ENCODE measurements around the gene LSAMP.
"Not testable (repeated sequence)": the region's sequence is repeated elsewhere in the genome, so short reads cannot be mapped to it uniquely, and the experiment has no call there.

The LSAMP gene

GRCh38 chr3:115808244-115808643 lies 637.0 kb downstream of the LSAMP start:
- no peak for DNase-seq (ENCODE audit: low read depth in 2 of 3, low spot score in 1 of 3)

DNA sequence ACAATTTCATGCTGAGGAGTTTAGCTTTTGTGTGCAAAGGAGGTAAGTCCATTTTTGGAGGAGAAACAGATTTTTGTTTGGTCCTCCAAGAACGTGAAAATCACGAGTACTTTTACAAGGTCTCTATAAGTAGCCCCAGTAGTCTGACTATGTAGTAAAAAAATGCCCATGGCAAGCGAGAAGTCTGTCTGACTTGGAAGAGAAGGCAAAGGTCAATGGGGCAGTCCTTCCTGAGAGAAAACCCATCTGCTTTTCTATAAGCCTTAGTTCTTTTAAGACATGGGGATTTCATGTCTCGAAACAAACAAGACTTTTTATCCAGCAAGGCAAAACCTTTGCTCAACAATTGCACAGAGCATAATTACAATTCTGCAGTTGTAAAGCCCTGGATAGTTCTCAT lies 638.8 kb downstream of the LSAMP start:
- no peak for DNase-seq (ENCODE audit: low read depth in 2 of 3, low spot score in 1 of 3)

DNA sequence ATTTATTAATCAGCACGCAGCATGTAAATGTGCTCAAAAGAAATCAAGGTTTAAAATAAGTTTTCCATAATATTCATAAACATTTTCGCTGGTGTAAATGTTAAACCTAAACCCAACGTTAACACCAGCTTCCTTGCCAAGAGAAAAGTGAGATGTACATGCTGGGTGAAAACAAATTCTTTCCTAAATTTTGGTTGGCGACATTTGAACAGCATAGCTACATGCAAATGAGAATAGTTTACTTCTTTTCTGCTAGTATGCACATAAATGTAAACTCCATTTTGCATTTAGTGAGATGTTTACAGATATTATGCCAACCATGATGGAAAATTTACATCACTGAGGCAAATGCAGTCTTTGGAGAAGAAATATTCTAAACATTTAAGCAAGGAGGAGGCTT lies 639.8 kb downstream of the LSAMP start:
- DNase-seq (ENCODE audit: low read depth in 2 of 3, low spot score in 1 of 3): no peak

GRCh38 chr3:115804713-115805119 lies 640.6 kb downstream of the LSAMP start:
- no peak for DNase-seq (ENCODE audit: low read depth in 2 of 3, low spot score in 1 of 3)

- no peak for DNase-seq (ENCODE audit: low read depth in 2 of 3, low spot score in 1 of 3)
Measured at GRCh38 chr3:115804200-115804599, 641.1 kb downstream of the LSAMP start.

GRCh38 chr3:115803661-115804060 lies 641.6 kb downstream of the LSAMP start:
- DNase-seq (ENCODE audit: low read depth in 2 of 3, low spot score in 1 of 3): no peak

- no peak for DNase-seq (ENCODE audit: low read depth in 2 of 3, low spot score in 1 of 3)
Measured at GRCh38 chr3:115800489-115801075, 644.7 kb downstream of the LSAMP start.

DNA sequence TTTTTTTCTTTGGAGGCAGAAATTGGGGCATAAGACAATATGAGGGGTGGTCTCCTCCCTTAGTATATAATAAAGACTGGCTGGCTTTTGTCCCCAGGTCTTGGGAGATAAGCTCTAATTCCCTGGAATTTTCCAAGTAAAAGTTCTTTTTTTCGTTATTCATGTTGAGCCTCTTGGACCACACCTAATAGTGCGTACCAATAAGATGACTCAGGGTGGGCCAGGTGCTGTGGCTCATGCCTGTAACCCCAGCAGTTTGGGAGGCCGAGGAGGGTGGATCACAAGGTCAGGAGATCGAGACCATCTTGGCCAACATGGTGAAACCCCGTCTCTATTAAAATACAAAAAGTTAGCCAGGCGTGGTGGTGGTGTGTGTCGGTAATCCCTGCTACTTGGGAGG lies 645.2 kb downstream of the LSAMP start:
- DNase-seq (ENCODE audit: low read depth in 2 of 3, low spot score in 1 of 3): not testable (repeated sequence)

DNA sequence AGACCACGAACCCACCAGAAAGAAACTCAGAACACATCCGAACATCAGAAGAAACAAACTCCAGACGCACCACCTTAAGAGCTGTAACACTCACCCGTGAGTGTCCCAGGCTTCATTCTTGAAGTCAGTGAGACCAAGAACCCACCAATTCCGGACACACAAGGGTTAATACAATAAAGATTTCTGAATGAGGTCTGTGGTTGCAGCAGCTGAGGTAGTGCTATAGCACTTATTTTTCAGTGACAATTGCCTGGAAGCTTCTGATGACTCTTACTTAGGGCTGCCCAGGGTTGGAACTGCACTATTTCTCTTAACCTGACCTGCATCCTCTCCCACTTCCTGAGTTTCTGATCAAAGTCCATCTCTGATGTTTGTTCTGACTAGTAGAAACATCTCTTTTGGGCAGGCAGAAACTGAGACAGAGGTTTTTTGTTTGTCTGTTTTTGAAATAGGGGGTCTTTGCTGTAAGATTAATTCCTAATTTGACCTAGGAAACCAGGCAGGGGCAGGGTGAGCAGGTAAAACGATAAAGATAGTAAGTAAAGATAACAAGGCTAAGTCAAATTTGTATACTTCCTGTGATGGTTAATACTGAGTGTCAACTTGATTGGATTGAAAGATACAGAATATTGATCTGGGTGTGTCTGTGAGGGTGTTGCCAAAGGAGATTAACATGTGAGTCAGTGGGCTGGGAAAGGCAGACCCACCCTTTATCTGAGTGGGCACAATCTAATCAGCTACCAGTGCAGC lies 652.9 kb downstream of the LSAMP start:
- DNase-seq (ENCODE audit: low read depth in 2 of 3, low spot score in 1 of 3): peak in 1 of 3 donors; percentile 14

- DNase-seq (ENCODE audit: low read depth in 2 of 3, low spot score in 1 of 3): not testable (repeated sequence)
Measured at GRCh38 chr3:115791271-115792153, 653.8 kb downstream of the LSAMP start.

- DNase-seq (ENCODE audit: low read depth in 2 of 3, low spot score in 1 of 3): peak; percentile 23 to 46 (median 39)
Measured at GRCh38 chr3:115790759-115791158, 654.5 kb downstream of the LSAMP start.

GRCh38 chr3:115789481-115789880 lies 655.8 kb downstream of the LSAMP start:
- no peak for DNase-seq (ENCODE audit: low read depth in 2 of 3, low spot score in 1 of 3)

DNA sequence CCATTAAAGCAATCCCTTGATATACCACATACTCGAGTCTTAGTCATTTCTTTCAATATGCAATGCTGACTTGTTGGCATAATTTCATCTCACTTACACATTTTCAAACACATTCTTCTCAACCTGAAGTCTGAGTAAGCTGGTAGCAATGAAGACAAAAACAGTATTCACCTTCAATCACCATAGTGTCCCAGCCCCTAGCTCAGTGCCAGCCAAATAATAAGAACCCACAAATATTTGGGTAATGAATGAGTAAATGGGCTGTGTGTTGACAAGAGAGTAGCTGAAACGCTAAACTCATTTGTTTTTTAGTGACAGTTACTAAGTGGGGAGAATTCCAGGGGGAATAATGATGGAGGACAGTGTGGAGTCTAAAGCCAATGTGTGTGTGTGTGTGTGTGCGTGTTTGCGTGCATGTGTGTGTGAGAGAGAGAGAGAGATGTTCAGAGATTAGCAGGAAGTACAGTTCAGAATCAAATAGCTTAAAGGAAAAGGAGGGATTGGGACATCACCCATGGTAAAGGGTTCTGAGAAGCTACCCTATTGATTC lies 656.3 kb downstream of the LSAMP start:
- no peak for DNase-seq (ENCODE audit: low read depth in 2 of 3, low spot score in 1 of 3)

DNA sequence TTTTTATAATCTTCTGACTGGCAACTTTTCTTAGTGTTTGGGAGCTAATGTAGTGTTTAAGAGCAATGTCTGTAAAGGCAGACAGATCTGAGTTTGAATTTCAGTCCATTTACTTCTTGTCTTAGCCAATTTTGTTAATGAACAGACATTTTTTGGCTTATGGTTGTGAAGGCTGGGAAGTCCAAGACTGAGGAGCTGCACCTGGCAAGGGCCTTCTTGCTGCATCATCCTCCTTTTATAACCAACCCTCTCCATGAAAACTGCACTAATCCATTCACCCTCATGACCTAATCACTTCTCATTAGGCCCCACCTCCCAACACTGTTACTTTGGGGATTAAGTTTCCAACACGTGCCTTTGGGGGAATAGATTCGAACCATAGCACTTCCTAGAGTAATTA lies 657.5 kb downstream of the LSAMP start:
- no peak for DNase-seq (ENCODE audit: low read depth in 2 of 3, low spot score in 1 of 3)

DNA sequence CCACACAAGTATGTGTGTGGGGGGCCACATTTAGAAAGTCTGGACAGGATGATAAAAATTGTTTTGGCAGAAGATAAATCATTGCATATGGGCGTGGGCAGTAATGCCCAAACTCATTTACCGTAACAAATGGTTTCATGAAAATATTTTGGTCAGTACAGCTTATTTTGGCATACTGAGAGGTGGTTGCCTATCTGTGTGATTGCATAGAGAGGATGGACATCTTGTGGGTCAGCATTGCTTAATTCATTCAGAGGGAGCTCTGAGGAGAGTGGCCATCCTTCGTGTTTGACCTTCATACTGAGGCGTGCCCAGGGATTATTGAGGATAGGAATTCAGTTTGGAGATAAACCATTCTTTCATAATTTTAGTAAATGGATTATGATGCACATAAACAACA lies 659.5 kb downstream of the LSAMP start:
- DNase-seq (ENCODE audit: low read depth in 2 of 3, low spot score in 1 of 3): no peak

DNA sequence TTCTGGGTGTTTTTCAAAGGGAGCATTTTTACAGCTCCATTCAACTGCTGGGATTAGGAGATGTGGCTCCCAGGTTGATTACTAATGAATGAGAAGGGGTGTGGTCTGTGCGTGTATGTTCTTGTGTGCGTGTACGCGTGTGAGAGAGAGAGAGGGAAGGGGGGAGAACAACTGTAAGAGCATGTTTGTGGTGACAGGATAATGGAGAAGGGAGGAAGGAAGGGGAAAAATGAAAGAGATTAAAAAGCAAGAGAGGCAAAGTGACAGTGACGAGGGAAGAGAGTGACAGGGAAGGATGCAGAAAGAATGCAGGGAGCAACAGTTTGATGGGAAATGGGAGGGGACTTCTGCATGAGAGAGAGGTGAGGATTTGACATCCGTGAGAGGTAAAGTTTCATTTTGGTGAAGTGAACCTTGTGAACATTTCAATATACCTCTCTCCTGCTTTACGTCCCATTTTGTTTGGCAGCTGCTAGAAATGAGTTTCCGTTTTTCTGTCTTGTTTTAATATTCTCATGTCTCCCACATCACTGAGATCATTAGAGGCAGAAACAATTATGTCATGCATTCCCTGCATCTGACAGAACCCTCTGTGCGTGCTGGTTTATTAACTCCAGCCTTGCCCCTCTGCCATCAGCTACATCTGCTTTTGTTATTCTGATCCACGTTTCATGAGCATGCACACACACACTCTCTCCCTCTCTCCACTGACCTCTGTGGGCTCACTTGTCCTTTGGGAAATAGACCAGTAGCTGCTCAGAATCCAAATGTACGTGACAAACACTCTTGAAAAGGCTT lies 660.3 kb downstream of the LSAMP start:
- no peak for DNase-seq (ENCODE audit: low read depth in 2 of 3, low spot score in 1 of 3)

DNA sequence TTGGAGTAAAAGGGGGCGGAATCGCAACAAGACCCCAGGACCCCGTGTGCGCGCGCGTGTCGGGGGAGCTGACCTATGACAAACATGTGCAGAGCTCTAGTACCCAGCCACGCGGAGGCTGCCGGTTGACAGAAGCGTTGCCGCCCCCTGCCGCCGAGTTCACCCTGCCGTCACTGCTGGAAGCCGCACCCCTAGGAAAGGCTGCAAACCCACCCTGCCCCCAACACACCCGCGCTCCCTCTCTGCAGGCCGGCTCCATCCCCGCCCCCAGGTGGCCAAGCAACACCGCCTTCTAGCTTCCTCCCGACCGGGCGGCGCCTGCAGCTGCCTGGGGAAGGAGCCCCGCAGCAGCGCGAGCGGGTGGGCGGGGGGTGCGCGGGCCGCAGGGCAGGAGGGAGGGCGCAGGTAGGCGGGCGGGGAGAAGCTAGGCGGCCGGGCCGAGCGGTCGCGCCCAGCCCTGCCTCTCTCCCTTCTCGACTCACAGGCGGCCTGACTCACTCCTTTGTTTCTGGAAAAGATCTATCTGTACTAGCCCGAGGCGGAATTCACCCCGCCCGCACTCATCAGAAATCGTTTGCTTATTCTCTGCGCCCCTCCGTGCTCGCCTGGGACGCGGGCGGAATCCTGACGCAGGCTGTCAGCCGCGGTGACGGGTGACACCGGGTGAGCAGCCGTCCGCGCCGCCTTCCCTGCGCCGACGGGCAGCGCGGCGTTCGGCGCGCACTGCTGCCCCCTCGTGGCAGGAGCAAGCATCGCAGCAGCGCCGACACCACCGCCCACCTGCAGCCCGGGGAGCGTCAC lies 661.1 kb downstream of the LSAMP start:
- peak; percentile 77 to 86 (median 78) for DNase-seq (ENCODE audit: low read depth in 2 of 3, low spot score in 1 of 3)

DNA sequence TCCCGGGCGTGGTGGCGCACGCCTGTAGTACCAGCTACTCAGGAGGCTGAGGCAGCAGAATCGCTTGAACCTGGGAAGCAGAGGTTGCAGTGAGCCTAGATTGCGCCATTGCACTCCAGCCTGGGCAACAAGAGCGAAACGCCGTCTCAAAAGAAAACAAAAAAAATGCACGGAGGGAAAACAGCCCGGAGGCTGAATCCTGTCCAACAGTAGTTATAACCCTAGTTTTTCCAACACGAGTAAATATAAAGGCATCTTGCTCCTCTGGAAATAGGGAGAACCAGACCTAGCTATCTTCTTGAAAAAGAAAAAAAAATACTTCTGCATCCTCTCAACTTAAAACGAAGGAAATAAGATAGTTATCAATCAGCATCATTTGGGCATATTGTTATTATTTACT lies 661.9 kb downstream of the LSAMP start:
- DNase-seq (ENCODE audit: low read depth in 2 of 3, low spot score in 1 of 3): not testable (repeated sequence)

GRCh38 chr3:115779011-115779410 lies 666.3 kb downstream of the LSAMP start:
- no peak for DNase-seq (ENCODE audit: low read depth in 2 of 3, low spot score in 1 of 3)

GRCh38 chr3:115772951-115773350 lies 672.3 kb downstream of the LSAMP start:
- DNase-seq (ENCODE audit: low read depth in 2 of 3, low spot score in 1 of 3): no peak
